HPDE6-E6E7 (cell line): ENCODE data around the gene TRMT10B.
"Not testable (repeated sequence)": the region's sequence is repeated elsewhere in the genome, so short reads cannot be mapped to it uniquely, and the experiment has no call there.

Experiments used
- DNase-seq: peaks from one replicate; pipeline ENCODE4 v3.0.0; 2011; ENCODE audit warnings: missing footprints; ENCODE audit errors: extremely low spot score

The TRMT10B gene

GRCh38 chr9:37751186-37751585 lies 2.4 kb upstream of the TRMT10B start:
- DNase-seq, result no peak

DNA sequence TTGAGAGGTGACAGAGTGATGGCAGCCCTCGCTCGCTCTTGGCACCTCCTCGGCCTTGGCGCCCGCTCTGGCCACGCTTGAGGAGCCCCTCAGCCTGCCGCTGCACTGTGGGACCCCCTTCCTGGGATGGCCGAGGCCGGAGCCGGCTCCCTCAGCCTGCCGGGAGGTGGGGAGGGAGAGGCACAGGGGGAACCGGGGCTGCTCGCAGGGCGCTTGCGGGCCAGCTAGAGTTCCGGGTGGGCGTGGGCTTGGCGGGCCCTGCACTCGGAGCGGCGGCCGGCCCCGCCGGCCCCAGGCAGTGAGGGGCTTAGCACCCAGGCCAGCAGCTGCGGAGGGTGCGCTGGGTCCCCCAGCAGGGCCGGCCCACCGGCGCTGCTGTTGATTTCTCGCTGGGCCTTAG lies 1.9 kb upstream of the TRMT10B start:
- DNase-seq, result not testable (repeated sequence)

DNA sequence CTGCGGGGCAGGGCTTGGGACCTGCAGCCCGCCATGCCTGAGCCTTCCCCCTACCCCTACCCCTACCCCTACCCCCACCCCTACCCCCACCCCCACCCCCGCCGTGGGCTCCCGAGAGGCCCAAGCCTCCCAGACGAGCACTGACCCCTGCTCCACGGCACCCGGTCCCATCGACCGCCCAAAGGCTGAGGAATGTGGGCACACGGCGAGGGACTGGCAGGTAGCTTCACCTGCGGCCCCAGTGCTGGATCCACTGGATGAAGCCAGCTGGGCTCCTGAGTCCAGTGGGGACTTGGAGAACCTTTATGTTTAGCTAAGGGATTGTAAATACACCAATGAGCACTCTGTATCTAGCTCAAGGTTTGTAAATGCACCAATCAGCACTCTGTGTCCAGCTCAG lies 1.5 kb upstream of the TRMT10B start:
- DNase-seq, result not testable (repeated sequence)

DNA sequence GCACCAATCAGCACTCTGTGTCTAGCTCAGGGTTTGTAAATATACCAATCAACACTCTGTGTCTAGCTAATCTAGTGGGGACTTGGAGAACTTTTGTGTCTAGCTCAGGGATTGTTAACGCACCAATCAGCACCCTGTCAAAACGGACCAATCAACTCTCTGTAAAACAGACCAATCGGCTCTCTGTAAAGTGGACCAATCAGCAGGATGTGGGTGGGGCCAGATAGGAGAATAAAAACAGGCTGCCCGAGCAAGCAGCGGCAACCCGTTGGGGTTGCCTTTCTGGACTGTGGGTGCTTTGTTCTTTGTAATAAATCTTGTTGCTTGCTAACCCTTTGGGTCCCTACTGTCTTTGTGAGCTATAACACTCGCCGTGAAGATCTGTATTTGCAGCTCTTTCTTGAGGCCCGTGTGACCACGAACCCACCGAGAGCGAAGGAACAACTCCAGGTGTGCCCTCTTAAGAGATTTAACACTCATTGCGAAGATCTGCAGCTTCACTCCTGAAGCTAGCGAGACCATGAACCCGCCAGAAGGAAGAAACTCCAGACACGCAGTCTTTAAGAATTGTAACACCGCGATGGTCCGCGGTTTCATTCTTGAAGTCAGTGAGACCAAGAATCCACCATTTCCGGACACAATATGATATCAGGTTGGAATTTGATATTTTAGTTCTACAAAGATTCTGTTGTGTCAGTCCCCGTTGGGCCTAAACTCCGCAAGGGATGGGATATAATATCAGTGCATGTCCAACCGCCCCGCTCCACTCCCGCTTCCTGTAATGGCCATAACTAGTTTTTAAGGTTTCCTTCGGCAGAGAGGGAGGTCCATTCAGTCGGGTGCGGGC lies 740 bp upstream of the TRMT10B start:
- DNase-seq, result no peak

- no peak for DNase-seq
These were observed 5.1 kb downstream of the TRMT10B start for GRCh38 chr9:37758747-37759146.

DNA sequence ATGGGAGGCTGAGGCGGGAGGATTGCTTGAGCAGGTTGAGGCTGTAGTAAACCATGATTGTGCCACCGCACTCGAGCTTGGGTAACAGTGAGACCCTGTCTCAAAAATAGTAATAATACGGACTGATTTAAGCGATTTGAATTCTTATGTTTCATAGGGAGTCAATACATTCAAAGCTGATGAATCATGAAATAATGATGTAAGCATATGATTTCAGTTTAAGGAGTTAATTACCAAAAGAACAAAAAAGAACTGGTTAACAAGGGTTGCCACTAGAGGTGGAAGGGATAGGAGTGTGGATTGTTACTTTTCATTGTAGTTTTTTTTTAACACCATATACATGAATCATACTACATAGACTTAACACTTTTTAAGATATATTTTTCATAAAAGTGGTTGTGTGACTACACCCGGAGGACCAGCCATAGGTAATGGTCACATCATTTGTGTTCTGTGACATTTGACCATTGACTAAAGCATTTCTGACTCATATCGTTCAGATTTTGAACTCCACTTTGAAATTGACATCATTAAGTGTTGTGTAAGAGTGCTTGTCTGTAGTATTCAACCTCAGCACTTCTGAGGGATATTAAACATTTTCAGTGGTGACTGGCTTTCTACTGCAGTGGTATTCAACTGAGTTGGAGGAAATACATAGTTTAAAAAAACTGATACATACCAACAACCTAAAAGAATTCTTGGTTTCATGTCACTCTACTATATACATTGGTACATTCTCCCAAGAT lies 7.0 kb downstream of the TRMT10B start:
- DNase-seq, result no peak

DNA sequence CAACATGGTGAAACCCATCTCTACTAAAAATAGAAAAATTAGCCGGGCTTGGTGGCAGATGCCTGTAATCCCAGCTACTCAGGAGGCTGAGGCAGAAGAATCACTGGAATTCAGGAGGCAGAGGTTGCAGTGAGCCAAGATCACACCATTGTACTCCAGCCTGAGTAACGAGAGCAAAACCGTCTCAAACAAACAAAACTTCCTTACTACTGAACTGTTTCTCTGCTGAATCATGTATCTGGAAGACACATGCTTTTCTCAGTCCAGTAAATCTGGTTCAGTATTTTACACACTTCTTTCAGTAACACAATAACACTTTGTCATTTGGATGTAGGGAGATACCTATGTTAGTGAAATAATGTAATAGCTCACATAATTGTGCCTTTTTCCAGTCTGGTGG lies 7.9 kb downstream of the TRMT10B start:
- no peak for DNase-seq

- not testable (repeated sequence) for DNase-seq
These were observed 11.7 kb downstream of the TRMT10B start for GRCh38 chr9:37765263-37765662.

- no peak for DNase-seq
These were observed 15.7 kb downstream of the TRMT10B start for GRCh38 chr9:37769306-37769705.

DNA sequence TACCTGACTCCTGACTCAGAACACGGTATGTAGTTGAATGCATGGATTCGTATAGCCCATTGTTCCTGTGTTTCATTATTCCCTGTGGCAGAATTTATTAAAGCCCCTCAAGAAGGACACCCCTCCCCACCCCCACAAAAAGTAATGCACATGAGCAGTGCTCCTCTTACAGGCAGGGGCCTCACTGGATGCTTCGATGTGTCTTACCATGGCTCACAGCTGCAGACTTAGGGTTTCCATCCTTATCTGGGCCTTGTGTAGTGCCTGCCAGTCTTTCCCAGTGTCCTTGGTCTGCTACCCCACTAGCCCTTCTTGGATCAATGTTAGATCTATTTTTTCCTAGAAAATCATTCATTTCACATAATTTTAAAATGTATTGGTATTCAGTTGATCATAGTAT lies 16.4 kb downstream of the TRMT10B start:
- no peak for DNase-seq

DNA sequence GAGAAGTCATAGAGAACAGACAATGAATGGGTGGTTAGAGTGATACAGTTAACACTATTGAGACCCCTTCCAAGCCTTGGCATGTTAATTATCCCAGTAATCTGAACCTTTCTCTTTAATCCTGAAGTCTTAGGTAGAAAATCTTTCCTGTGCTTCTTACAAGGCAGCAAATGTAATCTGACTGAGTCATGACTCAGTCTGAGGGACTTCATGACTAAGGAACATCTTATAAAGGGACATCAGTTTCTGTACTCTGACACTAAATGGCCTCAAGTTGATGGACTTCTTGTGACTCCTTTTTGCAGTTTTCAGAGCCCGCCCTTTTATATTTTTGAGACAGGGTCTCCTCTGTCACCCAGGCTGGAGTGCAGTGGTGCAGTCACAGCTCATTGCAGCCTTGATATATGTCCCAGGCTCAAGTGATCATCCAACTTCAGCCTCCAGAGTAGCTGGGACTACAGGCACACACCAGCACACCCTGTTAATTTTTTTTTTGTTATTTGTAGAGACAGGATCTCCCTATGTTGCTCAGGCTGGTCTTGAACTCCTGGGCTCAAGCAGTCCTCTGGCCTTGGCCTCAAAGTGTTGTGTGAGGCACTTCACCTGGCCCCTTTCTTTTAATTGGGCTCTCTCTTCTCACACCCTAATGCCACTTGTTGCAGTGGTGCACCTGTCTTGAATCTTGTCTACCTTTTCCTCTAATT lies 21.8 kb downstream of the TRMT10B start:
- no peak for DNase-seq

- no peak for DNase-seq
These were observed 22.7 kb downstream of the TRMT10B start for GRCh38 chr9:37776328-37776727.

DNA sequence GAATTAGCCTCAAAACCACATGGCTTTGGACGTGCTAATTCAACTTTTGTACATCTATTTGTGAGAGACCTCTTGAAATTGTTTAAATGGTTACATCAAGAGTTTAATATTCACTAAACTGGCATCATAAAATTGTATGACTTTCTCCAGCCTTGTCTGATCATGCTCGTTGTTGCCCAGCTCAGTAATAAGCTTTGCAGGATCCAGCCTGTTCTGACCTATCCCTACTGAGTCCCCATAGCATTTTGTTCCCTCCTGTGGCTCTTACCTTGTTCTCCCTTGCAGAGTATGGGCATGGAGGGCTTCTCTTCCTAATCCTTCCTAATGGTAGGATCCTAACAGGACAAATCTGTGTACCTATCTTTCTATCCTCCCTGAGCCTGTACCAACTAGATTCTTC lies 24.9 kb downstream of the TRMT10B start:
- no peak for DNase-seq

DNA sequence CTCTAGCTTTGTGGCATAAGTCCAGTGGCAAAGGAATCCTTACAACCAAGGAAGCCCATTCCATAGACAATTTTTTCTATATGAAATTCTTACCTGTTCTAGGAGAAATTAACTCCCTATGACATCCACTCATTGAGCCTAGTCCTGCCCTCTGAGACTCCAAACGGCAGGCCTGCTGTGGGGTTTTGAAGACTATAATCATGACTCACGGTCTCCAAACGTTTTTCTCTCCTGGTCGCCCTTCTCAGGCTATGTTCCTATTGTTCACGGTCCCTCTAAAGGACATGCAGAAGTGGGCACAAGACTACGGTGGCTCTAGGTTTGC lies 30.6 kb downstream of the TRMT10B start:
- DNase-seq, result no peak

DNA sequence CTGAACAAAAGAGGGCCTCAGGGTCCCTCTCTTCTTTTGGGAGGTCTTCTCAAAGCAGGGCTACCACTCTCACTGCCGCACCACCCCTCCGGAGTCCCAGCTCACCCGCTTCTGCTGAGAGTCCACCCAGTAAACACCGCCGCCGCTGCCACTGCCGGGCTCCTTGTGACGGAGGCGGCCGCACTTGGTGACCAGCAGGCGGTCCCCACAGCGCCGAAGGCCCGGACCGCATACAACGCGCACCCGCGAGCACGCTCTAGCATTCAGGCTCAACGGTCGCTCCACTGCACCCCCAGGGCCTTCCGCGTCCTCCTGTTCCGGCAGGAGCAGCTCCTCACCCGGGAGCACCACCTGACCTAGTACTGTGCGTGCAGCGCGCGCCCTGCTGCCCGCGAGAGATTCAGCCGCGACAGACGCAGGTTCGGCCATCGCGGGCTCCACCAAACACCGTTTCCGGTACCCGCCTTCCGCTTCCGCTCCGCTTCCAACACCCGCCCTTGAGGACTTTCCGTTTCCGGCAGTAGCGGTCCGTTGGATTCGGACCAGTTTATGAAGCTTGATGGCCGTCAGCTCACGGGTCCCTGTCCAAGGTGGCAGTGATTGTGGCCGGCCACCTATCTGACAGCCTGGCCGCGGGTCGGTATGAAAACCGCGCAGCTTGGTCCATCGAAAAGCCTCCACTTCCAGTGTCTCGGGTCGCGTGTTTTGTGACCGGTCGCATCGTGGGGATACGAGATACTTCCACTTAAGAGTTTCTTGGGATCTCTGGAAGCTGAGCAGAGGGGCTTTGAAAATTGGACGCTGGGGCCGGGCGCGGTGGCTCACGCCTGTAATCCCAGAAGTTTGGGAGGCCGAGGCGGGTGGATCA lies 31.2 kb downstream of the TRMT10B start, which contains the start of gene EXOSC3:
Gene EXOSC3, minus strand, starts transcription at position 449 of the 868 bp plus-strand sequence. Its CDS starts 20 bp downstream, at position 429.
- DNase-seq, result peak; percentile 85

GRCh38 chr9:37787059-37787458 lies 33.5 kb downstream of the TRMT10B start:
- no peak for DNase-seq

DNA sequence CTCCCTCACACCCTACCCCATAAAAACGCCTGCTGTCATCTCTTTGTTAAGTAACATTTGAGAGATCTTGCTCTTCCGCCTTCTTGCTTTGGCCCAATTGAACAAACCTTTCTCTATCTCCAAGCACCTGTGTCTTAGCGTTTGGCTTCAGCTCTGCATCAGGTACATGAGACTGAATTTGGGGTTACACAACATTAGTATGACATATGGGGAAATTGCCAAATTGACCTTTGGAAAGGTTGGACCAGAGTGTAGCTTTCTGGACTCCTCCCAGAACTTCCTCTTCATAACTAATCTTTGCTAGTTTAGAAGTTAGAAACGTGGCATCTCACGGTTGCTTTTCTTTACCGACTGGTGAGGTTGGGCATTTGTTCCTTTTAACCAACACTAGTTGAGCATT lies 34.7 kb downstream of the TRMT10B start:
- DNase-seq, result no peak

DNA sequence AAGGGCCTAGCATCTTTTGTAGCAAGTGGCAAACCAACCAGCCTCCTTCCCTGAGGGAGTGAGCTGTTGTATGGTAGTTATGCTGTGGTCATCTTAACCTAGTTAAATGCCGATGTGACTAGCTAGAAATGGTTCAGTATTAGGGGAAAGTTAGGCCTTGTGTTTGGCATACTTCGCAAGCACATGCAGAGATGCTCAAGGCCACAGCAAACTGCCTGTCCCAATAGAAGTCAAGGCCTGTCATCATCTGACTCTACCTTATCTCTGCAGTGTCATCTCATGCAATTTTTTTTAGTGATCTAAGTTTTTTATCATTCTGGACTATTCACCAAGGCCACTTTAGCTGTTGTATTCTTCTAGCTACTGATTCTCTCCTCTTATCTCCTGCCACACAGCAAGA lies 36.5 kb downstream of the TRMT10B start:
- no peak for DNase-seq

GRCh38 chr9:37792122-37792521 lies 38.5 kb downstream of the TRMT10B start:
- no peak for DNase-seq

DNA sequence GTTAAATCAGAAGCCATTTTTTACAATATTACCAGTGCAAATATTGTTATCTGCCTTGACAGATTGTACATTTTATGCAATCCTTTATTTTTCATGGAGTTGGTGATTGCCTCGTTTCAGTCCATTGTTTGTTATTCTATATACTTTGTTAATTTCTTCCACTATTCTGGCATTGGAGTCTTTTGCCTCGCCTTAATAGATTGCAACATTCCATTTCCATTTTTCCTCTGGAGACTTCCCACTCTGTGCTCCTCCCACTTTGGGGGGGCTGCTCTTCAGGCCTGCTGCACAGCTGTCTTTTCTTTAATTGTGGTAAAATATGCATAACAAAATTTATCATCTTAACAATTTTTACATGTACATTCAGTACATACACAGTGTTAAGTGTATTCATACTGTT lies 42.6 kb downstream of the TRMT10B start:
- DNase-seq, result no peak

DNA sequence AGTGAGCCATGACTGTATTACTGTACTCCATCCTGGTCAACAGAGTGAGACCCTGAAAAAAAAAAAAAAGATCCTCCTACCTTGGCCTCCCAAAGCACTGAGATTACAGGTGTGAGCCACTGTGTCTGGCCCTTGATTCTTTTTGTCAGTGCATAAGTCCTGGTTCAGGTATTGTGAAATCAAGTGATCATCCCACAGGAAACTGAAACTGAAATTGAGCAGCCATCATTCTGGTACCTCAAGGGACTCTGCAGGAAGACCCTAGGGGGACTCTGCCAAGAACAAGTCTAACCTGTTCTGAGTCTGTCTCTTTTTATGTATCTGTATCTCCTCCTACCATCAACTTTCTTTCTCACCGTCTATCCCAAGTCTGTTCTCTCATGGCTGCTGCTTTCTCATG lies 45.1 kb downstream of the TRMT10B start:
- DNase-seq, result no peak
